ENCODE measurements around the gene TAP1. TPM values are rescaled to one million over a fixed set of nuclear protein-coding genes. Genes with fewer than 3 reads are reported as not detected.
A peak's percentile ranks its signal among the peaks of the same experiment; 100 is the strongest.

The TAP1 gene
- total RNA-seq, 1 experiment from 2014 or later: 1.7 TPM

DNA sequence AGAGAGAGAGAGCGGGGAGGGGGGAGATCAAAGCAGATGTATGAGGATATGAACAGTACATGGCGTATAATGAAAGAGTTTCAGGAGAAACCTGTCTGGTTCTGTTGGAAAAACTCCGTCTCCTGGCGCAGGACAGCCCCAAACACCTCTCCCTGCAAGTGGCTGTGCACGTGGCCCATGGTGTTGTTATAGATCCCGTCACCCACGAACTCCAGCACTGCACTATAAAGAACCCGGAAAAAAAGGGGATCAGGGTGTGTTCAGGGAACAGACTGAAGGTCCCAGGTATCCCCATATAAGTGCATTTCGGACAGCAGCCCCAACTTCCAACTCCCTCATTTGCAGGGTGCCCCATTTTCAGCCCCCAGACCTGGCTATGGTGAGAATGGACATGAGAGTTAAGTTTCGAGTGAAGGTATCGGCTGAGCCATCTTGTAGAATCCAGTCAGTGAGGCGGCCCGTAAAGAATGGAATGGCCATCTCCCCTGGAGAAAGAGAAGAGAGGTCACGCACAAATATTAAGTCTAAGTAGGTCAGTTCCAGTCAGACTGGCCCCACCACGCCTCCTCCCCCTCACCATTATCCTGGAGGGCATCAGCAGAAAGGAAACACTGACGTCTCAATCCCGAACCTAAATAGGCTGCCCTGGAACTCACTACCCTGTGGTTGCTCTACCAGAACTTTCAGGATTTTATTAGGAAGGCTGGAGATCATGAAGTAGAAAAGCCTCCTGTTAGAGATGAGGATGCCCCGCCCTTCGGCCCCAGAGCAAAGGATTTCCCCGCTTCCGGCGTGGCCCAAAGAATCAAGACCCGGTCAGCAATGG lies 1.3 kb downstream of the TAP1 start:
- H3K27me3 ChIP-seq (ENCODE audit: control insufficient read depth, insufficient read depth, low read length): peaks cover 75% of the 10 kb centered on the region

DNA sequence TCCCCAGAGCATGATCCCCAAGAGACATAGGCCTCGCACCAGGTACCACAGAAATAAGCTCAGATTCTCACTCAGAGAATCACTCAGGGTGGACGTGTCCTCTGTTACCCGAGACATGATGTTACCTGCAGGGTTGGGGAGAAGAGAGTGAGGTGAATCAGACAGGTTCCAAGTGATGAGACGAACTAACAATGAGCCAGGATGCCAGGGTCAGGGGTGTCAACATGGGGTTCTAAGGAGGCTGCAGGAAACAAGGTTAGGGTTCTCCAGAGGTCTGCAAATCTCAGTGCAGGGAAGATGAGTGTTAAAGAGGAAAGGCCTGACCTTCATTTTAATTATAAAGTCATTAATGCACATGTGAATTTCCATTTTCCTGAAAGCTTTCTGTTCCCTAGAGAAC lies 2.5 kb downstream of the TAP1 start:
- Histone ChIP-seq H3K4me3 (ENCODE audit: insufficient read depth, low read depth, low read length) (no peak overlapping the region), H3K36me3 (replicated peaks; ENCODE audit: control insufficient read depth, insufficient read depth, low read length) (no peaks in the 10 kb centered on the region; the same call in none of the 2 replicates), H3K27me3 (ENCODE audit: control insufficient read depth, insufficient read depth, low read length) (peaks cover 75% of the 10 kb centered on the region)
- DNase-seq: no peak

More for the DNA sequence above, 1.3 kb downstream of the TAP1 start:
- no peaks in the 10 kb centered on the region; the same call in 1 of the 2 replicates for H3K36me3 ChIP-seq (replicated peaks; ENCODE audit: control insufficient read depth, insufficient read depth, low read length)
- H3K4me3 ChIP-seq (ENCODE audit: insufficient read depth, low read depth, low read length): peak overlapping the region; percentile 59; the same call in 1 of the 2 replicates
- peak; percentile 58 for DNase-seq

DNA sequence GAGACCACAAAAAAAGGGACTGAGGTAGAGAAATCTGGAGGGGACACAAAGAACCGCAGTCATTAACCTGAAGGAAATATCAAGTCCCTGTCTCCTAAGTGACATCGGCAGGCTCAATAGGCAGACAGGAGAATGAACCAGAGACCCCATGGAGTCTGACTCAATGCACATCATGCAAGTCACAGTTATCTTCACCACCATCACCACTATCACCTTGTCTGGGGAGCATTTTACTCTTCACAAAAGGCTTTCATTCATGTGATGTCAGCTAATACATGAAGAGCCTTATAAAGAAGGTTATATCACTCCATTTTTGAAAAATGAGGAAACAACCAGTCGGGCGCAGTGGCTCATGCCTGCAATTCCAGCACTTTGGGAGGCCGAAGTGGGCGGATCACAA lies 4.4 kb downstream of the TAP1 start:
- Histone ChIP-seq H3K36me3 (replicated peaks; ENCODE audit: control insufficient read depth, insufficient read depth, low read length) (no peaks in the 10 kb centered on the region; the same call in none of the 2 replicates), H3K27me3 (ENCODE audit: control insufficient read depth, insufficient read depth, low read length) (peaks cover 69% of the 10 kb centered on the region), H3K4me3 (ENCODE audit: insufficient read depth, low read depth, low read length) (no peak overlapping the region)
- DNase-seq: peak; percentile 5

DNA sequence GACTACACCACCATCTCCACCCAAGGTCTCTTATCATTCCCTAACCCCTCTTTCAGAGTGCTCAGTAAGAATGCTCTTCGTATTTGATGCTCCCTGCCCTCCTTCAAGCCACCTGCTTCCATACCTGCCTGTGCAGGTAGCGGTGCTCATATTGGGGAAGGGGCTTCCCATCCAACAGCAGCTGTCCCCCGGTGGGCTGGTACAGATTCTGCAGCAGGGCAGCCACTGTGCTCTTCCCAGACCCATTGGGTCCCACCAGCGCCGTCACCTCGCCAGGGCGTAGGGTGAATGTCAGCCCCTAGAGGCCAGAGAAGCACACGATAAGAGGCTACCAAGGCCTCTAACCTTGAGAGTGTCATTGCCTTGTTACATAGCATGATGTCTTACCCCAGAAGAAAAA lies 5.7 kb downstream of the TAP1 start:
- H3K27me3 ChIP-seq (ENCODE audit: control insufficient read depth, insufficient read depth, low read length): peaks cover 70% of the 10 kb centered on the region
- DNase-seq: peak; percentile 10
- no peaks in the 10 kb centered on the region; the same call in none of the 2 replicates for H3K36me3 ChIP-seq (replicated peaks; ENCODE audit: control insufficient read depth, insufficient read depth, low read length)

GRCh38 chr6:32847004-32847403 lies 6.5 kb downstream of the TAP1 start:
- peak; percentile 3 for DNase-seq
- Histone ChIP-seq H3K4me3 (ENCODE audit: insufficient read depth, low read depth, low read length) (no peak overlapping the region), H3K36me3 (replicated peaks; ENCODE audit: control insufficient read depth, insufficient read depth, low read length) (no peaks in the 10 kb centered on the region; the same call in none of the 2 replicates), H3K27me3 (ENCODE audit: control insufficient read depth, insufficient read depth, low read length) (peaks cover 69% of the 10 kb centered on the region)

More for the DNA sequence above, 5.7 kb downstream of the TAP1 start:
- H3K4me3 ChIP-seq (ENCODE audit: insufficient read depth, low read depth, low read length): no peak overlapping the region

GRCh38 chr6:32845384-32845884 lies 8.1 kb downstream of the TAP1 start:
- H3K4me3 ChIP-seq (ENCODE audit: insufficient read depth, low read depth, low read length): no peak overlapping the region

DNA sequence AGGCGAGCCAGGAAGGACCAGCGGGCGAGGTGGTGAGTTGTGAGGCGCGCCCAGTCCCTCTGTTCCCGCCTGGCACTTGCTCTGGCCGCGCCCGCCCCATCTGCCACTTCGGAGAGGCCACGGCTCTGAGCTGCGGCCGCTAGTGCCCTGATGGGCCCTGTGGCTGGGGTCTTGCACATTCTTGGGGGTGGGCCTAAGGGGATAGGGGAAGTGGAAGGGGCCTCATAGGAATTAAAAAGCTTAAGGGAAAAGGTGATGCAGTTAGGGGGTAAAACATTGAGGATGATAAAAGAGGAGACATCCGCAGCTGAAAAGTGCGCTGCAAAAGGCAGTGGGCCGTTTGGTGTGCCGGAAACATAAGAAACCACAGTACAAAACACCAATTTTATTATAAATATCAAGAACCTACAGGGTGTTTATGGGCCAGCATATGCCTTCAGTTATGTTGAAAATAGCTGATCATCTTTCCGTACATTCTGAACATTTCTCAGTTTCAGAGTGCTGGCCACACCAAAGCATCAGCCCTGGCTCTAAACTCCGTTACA lies 8.6 kb downstream of the TAP1 start:
- peaks cover 56% of the 10 kb centered on the region for H3K27me3 ChIP-seq (ENCODE audit: control insufficient read depth, insufficient read depth, low read length)

More at GRCh38 chr6:32845384-32845884, 8.1 kb downstream of the TAP1 start:
- H3K27me3 ChIP-seq (ENCODE audit: control insufficient read depth, insufficient read depth, low read length): peaks cover 60% of the 10 kb centered on the region
- no peaks in the 10 kb centered on the region; the same call in none of the 2 replicates for H3K36me3 ChIP-seq (replicated peaks; ENCODE audit: control insufficient read depth, insufficient read depth, low read length)
- peak; percentile 20 for DNase-seq

GRCh38 chr6:32843979-32844838 lies 9.3 kb downstream of the TAP1 start, which contains the start of gene PSMB8:
Gene PSMB8, minus strand, starts transcription at chr6:32844047. Its CDS starts 51 bp downstream, at chr6:32843996.
- H3K36me3 ChIP-seq (replicated peaks; ENCODE audit: control insufficient read depth, insufficient read depth, low read length): no peaks in the 10 kb centered on the region; the same call in none of the 2 replicates
- peak within 1 kb of the TSS; percentile 49 for H3K4me3 ChIP-seq (ENCODE audit: insufficient read depth, low read depth, low read length)
- DNase-seq: peak; percentile 94
- H3K27me3 ChIP-seq (ENCODE audit: control insufficient read depth, insufficient read depth, low read length): peaks cover 54% of the 10 kb centered on the region

More for the DNA sequence above, 8.6 kb downstream of the TAP1 start:
- Histone ChIP-seq H3K4me3 (ENCODE audit: insufficient read depth, low read depth, low read length) (no peak overlapping the region), H3K36me3 (replicated peaks; ENCODE audit: control insufficient read depth, insufficient read depth, low read length) (no peaks in the 10 kb centered on the region; the same call in none of the 2 replicates)
- no peak for DNase-seq

DNA sequence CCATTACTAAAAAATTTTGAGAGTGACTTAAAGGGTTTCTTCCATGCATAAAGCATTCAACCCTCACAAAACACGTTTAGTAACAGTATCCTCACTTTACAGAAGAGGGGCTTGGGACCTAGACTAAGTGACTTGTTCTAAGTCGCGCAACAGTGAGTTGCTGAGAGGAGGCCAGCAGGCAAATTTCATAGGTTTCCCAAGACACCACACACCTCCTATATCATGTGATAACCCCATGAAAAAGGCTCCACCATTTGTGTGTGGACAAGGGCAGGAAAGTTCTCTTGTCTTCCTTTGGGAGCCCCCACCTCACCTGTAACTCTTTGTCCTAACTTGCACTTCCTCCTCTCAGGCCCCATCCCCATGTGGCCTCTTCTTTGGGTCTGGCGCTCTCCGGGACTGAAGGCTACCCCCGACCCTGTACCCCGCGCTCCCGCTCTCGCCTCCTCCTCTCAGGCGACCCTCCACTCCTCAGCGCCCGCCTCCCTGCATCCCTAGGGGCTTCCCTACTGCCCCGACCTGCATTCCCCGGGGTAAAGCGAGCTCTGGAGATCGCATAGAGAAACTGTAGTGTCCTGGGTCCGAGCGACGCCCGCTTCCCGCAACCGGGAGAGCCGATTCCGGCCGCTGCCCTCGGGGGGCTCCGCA lies 10.0 kb downstream of the TAP1 start:
- peak overlapping the region; percentile 49 for H3K4me3 ChIP-seq (ENCODE audit: insufficient read depth, low read depth, low read length)
- H3K27me3 ChIP-seq (ENCODE audit: control insufficient read depth, insufficient read depth, low read length): peaks cover 48% of the 10 kb centered on the region
- no peaks in the 10 kb centered on the region; the same call in none of the 2 replicates for H3K36me3 ChIP-seq (replicated peaks; ENCODE audit: control insufficient read depth, insufficient read depth, low read length)
- peak; percentile 77 for DNase-seq

- H3K4me3 ChIP-seq (ENCODE audit: insufficient read depth, low read depth, low read length): no peak overlapping the region
- H3K27me3 ChIP-seq (ENCODE audit: control insufficient read depth, insufficient read depth, low read length): peaks cover 51% of the 10 kb centered on the region
- DNase-seq: no peak
- no peaks in the 10 kb centered on the region; the same call in none of the 2 replicates for H3K36me3 ChIP-seq (replicated peaks; ENCODE audit: control insufficient read depth, insufficient read depth, low read length)
Measured at GRCh38 chr6:32842690-32843089, 10.8 kb downstream of the TAP1 start.

DNA sequence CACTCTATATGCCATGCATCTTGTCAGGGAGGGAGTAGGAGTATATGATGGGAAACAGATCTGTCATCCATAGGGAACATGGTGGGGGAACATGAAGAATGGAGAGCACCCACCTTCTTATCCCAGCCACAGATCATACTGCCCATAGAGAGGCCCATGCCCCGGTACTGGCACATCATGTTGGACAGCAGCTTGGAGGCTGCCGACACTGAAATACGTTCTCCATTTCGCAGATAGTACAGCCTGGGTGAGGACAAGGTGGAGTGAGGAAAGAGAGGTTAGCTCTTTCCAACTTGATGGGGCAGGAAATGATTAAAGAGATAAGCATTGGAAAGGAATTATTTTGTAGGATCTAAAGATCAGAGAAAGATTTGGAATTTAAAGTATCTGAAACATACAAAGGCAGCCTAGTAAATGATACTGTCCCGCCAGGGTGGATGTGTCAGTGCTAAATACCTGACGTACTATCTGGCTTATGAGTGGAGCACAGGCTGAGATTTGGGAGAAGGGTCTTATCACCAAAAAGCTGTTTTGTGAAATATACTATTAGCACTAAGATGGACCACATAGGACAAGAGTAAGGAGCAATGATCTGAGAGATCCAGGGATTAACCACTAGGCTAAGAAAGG lies 11.4 kb downstream of the TAP1 start:
- no peak overlapping the region for H3K4me3 ChIP-seq (ENCODE audit: insufficient read depth, low read depth, low read length)
- peaks cover 49% of the 10 kb centered on the region for H3K27me3 ChIP-seq (ENCODE audit: control insufficient read depth, insufficient read depth, low read length)
- no peaks in the 10 kb centered on the region; the same call in none of the 2 replicates for H3K36me3 ChIP-seq (replicated peaks; ENCODE audit: control insufficient read depth, insufficient read depth, low read length)
- DNase-seq: no peak

DNA sequence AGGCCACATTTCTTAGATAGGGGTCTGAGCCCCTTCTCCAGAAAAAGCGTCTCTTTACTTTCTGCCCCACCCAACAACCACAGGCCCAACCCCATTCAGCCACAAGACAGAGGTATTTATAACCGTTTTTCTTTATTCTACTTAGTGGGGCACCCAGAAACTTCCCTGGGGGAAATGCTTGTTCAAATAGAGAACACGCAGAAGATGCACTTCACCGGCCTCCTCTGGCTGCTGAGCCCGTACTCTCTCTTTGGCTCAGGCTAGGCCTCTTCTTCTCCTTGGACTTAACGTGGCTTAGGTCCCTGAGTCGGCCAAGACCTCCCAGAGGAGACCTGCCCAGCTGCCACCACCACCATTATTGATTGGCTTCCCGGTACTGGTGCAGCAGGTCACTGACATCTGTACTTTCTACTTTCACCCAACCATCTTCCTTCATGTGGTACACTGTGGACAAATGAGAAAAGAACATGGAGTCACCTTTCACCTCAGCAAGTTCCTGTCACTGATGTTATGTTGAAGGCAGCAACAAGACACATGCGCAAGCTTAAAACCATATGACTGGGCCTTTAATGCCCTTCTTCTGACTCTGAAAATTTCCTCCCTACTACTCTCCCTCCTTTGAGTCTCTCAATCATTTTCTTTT lies 12.8 kb downstream of the TAP1 start:
- H3K4me3 ChIP-seq (ENCODE audit: insufficient read depth, low read depth, low read length): no peak overlapping the region
- H3K27me3 ChIP-seq (ENCODE audit: control insufficient read depth, insufficient read depth, low read length): peaks cover 52% of the 10 kb centered on the region
- DNase-seq: no peak
- H3K36me3 ChIP-seq (replicated peaks; ENCODE audit: control insufficient read depth, insufficient read depth, low read length): no peaks in the 10 kb centered on the region; the same call in 1 of the 2 replicates

GRCh38 chr6:32839356-32839755 lies 14.1 kb downstream of the TAP1 start:
- Histone ChIP-seq H3K4me3 (ENCODE audit: insufficient read depth, low read depth, low read length) (no peak overlapping the region), H3K27me3 (ENCODE audit: control insufficient read depth, insufficient read depth, low read length) (peaks cover 45% of the 10 kb centered on the region)
- no peak for DNase-seq

More at GRCh38 chr6:32839356-32839755, 14.1 kb downstream of the TAP1 start:
- peaks cover 2% of the 10 kb centered on the region for H3K36me3 ChIP-seq (replicated peaks; ENCODE audit: control insufficient read depth, insufficient read depth, low read length)
